T-helper 22 cell (primary cell): ENCODE measurements around the gene VASH2.

Experiments used
- DNase-seq: peaks from one replicate; pipeline ENCODE4 v3.0.0-alpha.2; 2020; ENCODE audit warnings: low read depth

VASH2 gene

GRCh38 chr1:212930986-212931678 is 19.2 kb upstream of the VASH2 start:
- DNase-seq: no peak

DNA sequence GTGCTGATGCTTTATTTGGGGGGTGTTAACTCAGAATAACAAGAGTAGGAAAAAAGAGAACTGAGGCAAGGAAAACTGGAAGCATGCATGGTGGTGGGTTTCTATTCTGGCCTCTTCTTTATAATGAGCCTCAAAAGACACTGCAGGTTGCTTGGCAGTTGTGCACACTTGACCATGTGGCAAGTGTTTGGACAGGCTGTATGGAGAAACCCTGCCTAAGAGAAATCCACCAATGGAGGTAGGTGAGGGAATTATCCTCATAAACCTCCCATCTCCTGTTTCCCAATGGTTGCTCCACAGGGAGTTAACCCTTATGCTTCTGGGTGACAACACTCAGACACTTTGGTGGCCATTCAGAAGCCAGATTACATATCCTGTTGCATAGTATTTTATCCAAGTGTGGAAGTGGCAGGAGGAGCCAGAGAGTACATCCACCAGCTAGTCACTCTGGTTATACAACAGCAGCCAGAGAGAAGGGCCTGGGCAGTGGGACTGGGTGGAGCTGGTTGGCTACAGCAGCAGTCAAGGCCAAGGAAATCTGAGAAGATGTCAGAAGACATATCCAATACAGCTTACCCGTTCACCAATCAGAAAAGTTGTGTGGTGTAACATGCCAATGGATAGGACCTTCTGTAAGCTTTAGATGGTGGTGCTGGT is 16.4 kb upstream of the VASH2 start:
- DNase-seq: no peak

DNA sequence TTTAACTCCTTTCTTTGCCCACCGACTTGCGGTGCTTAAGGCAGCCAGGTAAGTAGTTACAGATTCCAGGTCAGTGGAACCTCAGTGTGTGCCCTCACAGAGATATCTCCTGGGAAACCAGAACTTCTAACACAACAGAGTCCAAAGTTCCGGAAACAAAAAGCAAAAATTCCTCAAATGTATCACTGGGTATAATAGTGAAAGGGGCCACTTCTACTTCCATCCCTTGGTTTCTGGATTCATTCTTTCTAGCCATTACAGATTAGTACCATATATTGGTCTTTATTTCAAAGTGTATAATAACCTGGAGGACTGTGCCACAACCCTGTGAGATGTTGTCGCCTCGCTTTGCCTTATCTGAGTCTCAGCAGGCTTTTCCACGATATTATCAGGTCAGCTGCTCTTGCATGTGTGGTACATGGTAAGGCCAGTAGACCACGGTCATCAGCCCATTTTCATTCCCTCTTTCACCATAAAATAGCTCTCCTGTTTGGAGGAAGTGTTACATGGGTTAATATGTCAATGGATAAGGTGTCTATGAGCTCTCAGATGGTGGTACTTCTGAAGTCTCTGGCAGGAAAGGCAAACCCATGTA is 14.9 kb upstream of the VASH2 start:
- no peak for DNase-seq

DNA sequence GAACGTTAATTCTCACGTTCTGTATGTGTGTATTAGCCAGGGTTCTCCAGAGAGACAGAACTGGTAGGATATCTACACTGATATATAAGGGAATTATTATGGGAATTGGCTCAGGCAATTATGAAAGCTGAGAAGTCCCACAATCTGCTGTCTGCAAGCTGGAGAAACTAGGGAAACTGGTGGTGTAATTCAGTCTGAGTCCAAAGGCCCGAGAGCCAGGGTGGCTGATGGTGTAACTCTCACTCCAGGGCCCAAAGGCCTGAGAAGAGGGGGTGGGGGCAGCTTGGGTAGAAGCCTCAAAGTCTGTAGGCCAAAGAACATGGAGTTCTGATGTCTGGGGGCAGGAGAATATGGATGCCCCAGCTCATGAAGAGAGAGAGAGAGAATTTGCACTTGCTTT is 13.3 kb upstream of the VASH2 start:
- DNase-seq: no peak

DNA sequence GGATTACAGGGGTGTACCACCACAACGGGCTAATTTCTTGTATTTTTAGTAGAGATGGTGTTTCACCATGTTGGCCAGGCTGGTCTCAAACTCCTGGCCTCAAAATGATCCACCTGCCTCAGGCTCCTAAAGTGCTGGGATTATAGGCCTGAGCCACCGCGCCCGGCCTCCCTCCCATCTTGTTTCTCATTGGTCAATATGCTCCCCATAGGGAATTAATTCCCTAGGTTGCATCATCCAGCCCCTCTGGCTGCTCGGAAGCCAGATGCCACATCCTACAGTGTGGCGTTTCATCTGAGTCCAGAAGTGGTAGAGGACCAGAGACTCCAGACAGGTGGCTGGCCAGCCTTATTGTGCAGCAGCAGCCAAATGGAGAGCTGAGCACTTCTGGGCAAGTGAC is 11.5 kb upstream of the VASH2 start:
- DNase-seq: no peak

GRCh38 chr1:212941452-212941851 is 8.9 kb upstream of the VASH2 start:
- DNase-seq: no peak

DNA sequence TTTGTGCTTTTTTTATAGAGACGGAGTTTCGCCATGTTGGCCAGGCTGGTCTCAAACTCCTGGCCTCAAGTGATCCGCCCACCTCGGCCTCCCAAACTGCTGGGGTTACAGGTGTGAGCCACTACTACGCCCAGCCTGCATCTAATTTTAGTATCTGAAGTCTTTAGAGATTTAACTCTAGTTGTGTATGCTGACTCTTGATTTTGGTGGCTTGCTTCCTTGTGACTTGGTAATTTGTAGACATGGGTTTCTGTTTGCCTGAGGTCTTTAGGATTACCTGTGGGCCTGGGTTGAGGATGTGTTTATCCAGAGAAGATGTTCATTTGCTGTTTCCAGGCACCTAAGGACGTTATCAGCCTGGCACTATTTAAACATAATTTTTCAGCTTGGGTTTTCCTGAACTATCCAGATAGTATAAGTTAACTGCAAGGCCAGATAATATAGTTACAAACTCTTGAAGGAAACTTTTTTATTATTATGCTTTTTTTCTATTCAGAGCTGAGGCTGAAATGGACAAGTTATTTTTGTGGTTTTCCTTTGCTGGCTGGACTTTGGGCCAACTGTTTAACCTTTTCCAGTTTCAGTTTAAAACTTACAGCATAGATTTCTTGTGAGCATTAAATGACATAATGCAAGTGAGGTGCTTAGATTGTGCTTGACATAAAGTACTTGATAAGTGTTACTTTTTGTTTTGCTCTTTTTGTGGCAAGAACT is 7.5 kb upstream of the VASH2 start:
- DNase-seq: no peak

- DNase-seq: no peak
These were observed 7.0 kb upstream of the VASH2 start for GRCh38 chr1:212943393-212943710.

GRCh38 chr1:212944229-212944901 is 6.0 kb upstream of the VASH2 start:
- no peak for DNase-seq

GRCh38 chr1:212945056-212945455 is 5.3 kb upstream of the VASH2 start:
- no peak for DNase-seq

DNA sequence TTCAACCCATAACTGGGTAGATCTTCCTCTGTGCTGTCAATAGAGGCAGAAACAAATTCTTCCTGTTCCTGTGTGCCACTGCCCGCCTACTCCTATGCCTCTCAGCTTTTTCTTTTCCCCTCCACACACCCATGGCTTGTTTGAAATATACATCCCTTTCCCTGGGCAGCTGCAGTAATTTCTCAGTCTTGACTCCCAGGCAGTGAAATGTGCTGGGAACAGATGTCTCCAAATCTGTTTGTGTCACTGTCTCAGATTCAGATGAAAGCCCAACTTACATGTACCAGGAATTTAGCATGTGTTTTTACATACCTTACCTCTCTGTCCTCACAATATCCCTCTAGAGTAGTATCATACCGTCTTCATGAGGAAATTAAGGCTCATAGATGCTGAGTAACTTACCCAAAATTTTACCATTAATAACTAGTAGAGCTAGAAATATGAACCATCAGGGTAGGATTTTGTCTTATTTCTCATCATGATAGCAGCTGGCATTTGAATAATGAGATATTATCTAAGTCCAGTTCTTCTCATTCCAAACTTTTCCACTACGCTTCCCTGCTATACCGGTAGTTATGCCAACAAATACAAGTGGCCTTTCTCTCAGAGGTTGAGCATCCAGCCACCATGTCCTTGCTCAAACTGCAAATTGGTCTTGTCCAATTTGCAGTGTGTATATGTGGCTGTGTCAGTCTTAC is 4.7 kb upstream of the VASH2 start:
- DNase-seq: no peak

DNA sequence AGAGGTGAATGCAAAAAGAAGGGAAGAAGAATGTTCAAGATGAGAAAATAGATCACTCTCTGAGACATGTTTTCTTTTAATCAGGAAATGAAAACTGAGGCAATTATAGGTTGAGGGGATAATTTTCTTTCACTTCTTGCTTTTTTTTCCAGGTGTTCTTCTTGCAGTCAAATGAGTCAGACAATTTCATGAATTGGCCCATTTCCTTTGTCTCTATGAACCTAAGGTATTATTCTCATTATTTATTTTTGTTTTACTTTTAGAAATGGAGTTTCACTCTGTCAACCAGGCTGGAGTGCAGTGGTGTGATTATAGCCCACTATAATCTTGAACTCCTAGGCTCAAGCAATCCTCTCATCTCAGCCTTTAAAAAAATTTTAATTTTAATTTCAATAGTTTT is 3.5 kb upstream of the VASH2 start:
- no peak for DNase-seq

DNA sequence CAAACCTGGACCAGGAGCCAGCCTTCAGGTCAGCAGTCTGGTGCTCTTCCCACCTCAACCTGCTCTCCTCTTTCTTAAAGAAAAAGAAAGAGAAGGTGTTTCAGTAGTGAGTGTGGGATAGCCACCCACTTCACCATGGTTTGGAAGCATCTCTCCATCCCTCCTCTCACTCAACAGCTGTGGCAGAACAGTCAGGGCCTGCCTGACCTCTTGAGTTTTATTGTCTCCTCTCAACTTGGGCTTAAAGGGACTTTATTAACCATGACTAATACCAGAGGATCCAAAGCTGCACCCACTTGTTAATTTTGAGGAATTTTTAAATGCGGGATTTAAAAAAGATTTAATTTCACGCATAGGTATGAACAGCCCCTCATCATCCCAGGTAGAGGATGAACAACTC is 570 bp upstream of the VASH2 start:
- no peak for DNase-seq

- DNase-seq: no peak
These were observed 995 bp downstream of the VASH2 start for GRCh38 chr1:212951126-212951946.

DNA sequence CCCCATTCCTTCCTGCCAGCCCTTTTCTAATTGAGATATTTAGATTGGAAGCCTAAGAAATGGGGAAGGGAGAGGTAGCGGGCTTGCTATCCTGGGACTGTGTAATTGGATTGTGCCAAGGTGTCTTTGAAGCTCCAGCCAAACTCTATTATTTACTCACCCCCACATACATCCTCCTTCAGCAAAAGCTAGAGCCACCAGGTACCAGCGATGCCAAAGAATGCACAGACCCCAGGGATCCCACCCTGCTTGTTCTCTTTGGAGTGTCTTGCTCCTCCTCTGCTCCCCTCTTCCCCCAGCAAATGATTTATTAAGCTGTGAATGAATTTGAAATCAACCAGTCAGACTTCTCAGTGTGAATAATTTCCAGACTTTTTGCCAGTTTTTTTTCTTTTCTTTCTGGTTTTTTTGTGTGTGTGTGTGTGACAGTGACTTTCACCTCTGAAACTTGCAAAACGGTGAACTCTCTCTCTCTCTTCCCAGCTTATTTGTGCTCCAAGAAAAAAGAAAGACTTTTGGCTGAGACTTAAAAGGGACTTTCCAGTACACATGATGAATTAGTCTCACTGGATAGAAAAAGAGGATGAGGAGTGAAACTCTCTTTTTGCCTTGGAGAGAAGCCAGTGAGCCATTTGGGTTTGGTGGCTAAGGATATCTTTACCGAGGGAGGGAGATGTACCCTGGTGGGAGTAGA is 1.8 kb downstream of the VASH2 start:
- DNase-seq: no peak

DNA sequence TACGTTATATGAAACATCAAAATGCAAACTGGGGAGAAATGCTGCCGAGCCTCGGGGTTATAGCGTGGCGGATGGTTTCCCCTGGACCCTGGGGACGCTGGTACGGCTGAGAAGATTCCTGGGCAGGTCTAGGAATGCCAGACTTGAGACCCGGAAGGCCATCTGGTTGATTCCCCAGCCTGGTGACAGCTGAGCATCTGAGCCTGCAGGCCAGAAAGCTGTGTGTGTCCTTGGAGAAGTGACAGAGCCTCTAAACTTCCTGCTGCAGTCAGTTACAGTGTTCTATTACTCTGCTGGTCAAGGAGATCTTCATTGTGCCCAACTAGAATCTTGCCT is 2.3 kb downstream of the VASH2 start:
- no peak for DNase-seq

- no peak for DNase-seq
These were observed 3.0 kb downstream of the VASH2 start for GRCh38 chr1:212953321-212953720.

DNA sequence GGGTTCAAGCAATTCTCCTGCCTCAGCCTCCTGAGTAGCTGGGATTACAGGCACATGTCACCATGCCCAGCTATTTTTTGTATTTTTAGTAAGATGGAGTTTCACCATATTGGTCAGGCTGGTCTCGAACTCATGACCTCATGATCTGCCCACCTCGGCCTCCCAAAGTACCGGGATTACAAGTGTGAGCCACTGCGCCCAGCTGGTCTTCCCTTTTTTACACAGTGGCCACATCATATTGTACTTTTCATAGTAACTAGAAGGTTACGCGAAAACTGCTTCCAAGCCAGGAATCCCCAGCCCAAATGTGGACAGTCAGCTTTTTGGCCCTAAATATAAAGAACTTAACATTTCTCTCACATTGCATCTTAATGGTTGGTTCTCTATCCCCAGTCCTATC is 4.2 kb downstream of the VASH2 start:
- DNase-seq: no peak

DNA sequence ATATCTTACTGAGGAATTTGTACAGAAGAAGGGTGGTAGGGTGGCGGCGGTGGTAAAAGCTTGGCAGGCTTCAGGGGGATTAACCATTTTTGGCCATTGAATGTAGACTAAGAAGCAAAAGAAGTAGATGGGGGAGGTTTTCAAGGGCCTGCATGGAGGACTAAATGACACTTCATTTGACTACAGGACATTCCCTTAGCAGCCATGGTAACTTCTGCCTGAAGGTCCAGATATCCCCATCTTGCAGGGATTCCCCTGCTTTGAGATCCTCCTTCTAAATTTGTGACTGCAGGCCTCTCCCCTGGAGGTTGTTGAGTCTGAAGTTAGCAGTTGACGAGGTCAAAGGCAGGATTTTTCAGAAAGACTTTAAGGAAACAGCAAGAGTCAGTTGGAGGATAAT is 4.8 kb downstream of the VASH2 start:
- no peak for DNase-seq

DNA sequence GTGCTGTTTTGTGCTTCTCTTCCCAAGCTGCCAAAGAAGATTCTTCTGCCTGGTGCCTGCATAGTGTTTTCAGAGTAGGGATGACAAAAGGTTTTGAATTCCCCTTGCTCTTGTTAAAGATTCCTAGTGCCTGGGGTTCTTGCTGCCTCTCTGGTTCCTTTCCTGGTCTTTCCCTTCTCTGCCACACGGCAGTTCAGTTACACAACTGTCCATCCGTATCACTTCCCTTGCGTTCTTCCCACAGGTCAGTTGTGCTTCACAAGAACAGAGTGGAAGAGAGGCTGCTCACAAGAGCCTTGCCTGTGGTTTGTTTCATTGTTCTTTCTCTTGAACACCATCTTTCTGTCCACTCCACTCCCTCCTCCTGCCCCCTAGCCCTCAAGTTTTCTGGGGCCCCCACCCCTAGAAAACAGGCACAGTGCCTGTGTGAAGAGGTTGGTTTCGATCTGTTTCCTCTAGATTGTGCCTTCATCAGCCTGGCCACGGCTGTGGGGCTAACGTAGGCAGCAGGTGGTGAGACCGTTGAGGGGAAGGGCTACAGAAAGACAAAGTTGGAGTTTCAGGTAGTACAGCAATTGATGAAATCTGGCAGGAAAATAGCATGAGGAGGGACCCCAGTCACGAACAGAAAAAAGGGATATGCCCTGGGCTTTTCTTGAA is 5.8 kb downstream of the VASH2 start:
- no peak for DNase-seq
